NT2/D1 (cell line): ENCODE results near the gene PTPRG.

Experiments
- DNase-seq: peaks from one replicate; pipeline ENCODE4 v3.0.0-alpha.2; 2011; ENCODE audit warnings: low read depth, low spot score
- H3K27me3 ChIP-seq: 2 replicates; pipeline ENCODE4 v1.6.0; 2011; ENCODE audit warnings: mild to moderate bottlenecking; ENCODE audit not compliant: insufficient read length, insufficient read depth
- H3K36me3 ChIP-seq: 2 replicates; pipeline ENCODE4 v1.6.1; 2011; ENCODE audit warnings: mild to moderate bottlenecking, low read length, mixed read lengths; ENCODE audit not compliant: insufficient read depth, insufficient read length
- H3K4me1 ChIP-seq: 2 replicates; pipeline ENCODE4 v1.5.1; 2011; ENCODE audit not compliant: insufficient read depth, insufficient read length
- H3K4me3 ChIP-seq: 2 replicates; pipeline ENCODE4 v1.5.1; 2011; ENCODE audit warnings: low read depth; ENCODE audit not compliant: insufficient read length
- H3K9ac ChIP-seq: 2 replicates; pipeline ENCODE4 v1.6.0; 2011; ENCODE audit warnings: low read depth; ENCODE audit not compliant: insufficient read length
- H3K9me3 ChIP-seq: 2 replicates; pipeline ENCODE4 v1.5.1; 2011; ENCODE audit warnings: mild to moderate bottlenecking, low read length; ENCODE audit not compliant: insufficient read depth
- SUZ12 ChIP-seq: IDR thresholded peaks from 2 replicates; pipeline ENCODE4 v1.6.1; 2011; ENCODE audit not compliant: insufficient read length, insufficient read depth; ENCODE audit errors: extremely low read depth
- YY1 ChIP-seq: IDR thresholded peaks from 2 replicates; pipeline ENCODE4 v1.6.1; 2011; ENCODE audit not compliant: insufficient read length, insufficient read depth
- ZNF274 ChIP-seq: IDR thresholded peaks from 2 replicates; pipeline ENCODE4 v1.6.1; 2011; ENCODE audit warnings: mild to moderate bottlenecking, low read depth, low read length

Gene PTPRG

DNA sequence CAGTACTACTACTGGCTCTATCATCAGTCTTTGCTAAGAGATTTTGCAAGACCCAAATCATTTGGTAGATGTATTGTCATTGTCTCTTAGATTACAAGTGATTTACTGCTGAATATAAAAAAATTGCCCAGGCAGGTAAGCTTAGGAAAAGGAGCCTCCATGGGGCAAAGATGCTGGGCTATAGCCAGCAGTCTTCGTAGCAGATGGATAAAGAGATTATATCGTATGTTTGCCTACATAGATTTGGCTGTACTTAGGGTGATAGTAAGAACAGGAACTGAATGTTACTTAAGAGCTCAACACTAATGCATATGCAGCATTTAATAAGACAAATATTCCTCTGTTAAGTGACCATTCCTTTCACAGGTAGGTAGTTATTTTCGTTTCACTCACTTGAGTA is 48.9 kb downstream of the PTPRG start:
- H3K4me3 ChIP-seq = no peak overlapping the region
- H3K36me3 ChIP-seq = peaks cover 17% of the 10 kb centered on the region
- H3K9ac ChIP-seq = no peak overlapping the region
- TF ChIP-seq YY1 = no peak
- TF ChIP-seq ZNF274 = no peak
- TF ChIP-seq SUZ12 = no peak
- no peaks in the 10 kb centered on the region for H3K9me3 ChIP-seq
- no peak for DNase-seq
- no peaks in the 10 kb centered on the region for H3K27me3 ChIP-seq
- H3K4me1 ChIP-seq = no peaks in the 10 kb centered on the region

DNA sequence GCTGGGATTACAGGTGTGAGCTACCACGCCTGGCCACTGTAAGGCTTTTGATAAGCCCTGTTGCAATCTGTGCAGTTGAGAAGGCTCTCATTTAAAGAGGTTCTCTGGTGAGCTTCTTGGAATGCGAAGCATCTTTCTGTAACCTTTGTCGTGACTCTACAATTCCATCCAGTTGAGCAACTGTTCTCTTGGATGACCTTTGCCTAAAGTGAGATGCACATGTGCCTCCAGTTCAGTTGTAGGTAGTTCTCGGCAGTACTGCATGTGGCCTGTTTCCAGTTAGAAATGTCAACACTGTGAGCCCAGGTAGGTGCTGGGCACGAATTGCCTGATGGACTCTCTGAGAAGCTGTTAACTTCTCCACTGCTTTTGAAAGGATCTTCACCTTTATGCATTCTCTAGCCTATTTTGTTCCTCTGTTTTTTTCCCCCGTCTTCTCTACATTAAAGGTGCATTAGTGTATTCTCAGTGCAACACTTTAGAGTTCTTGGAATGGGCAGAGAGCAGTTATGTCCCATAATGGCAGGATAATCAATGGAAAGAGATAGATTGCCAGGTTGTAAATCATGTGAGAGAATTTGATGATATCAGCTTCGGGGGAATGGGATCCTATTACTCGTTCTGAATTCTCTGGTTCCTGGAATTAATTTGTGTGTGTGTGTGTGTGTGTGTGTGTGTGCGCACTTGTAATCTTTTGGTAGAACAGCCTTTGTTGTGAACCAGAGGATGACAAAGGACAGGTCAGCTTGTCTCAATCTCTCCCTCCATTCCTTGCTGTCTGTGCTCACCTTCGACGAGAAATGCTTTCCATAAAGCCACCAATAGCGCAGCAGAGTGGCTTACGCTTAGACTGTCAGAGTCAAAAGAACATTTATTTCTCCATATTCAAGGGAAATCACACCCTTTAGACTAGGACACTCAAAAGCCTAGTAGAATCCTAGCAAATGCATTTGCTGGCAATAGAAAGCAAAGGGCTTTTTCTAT is 51.1 kb downstream of the PTPRG start:
- DNase-seq = no peak
- H3K4me3 ChIP-seq = no peak overlapping the region
- no peak for TF ChIP-seq YY1
- TF ChIP-seq SUZ12 = no peak
- TF ChIP-seq ZNF274 = no peak
- no peak overlapping the region for H3K9ac ChIP-seq
- no peaks in the 10 kb centered on the region for H3K27me3 ChIP-seq
- H3K36me3 ChIP-seq = peaks cover 16% of the 10 kb centered on the region
- no peaks in the 10 kb centered on the region for H3K9me3 ChIP-seq
- no peaks in the 10 kb centered on the region for H3K4me1 ChIP-seq

- Histone ChIP-seq H3K36me3 (peaks cover 16% of the 10 kb centered on the region), H3K9me3 (no peaks in the 10 kb centered on the region), H3K4me3 (no peak overlapping the region), H3K4me1 (no peaks in the 10 kb centered on the region), H3K9ac (no peak overlapping the region), H3K27me3 (no peaks in the 10 kb centered on the region)
- no peak for DNase-seq
- no peak for TF ChIP-seq YY1
- TF ChIP-seq ZNF274 = no peak
- TF ChIP-seq SUZ12 = no peak
These were observed 52.3 kb downstream of the PTPRG start for GRCh38 chr3:61613666-61614065.

GRCh38 chr3:61615643-61616042 is 54.3 kb downstream of the PTPRG start:
- Histone ChIP-seq H3K4me3 (no peak overlapping the region), H3K27me3 (no peaks in the 10 kb centered on the region), H3K9ac (no peak overlapping the region), H3K4me1 (no peaks in the 10 kb centered on the region), H3K9me3 (no peaks in the 10 kb centered on the region), H3K36me3 (peaks cover 16% of the 10 kb centered on the region)
- no peak for DNase-seq
- no peak for TF ChIP-seq ZNF274
- no peak for TF ChIP-seq YY1
- no peak for TF ChIP-seq SUZ12

DNA sequence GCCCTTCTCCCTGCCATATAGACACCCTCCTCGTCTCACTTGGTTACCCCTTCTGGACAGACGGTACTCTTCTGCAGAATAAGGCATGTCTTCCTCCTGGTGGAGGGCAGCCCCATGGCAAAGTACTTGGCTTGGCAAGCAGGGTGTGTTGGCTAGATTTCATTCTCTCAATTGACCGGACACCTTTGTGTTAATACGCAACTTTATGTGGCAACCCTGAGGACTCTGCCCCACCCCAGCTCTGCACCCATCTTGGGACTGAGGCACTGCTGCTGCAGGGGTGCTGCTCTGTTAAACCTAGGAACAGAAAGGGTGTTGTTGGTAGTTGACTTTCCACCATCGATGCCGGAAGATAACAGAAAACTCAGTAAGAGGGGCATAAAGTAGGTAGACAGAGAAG is 55.2 kb downstream of the PTPRG start:
- H3K9ac ChIP-seq = no peak overlapping the region
- H3K27me3 ChIP-seq = no peaks in the 10 kb centered on the region
- no peak overlapping the region for H3K4me3 ChIP-seq
- no peaks in the 10 kb centered on the region for H3K4me1 ChIP-seq
- no peak for DNase-seq
- TF ChIP-seq YY1 (no peak), SUZ12 (no peak), ZNF274 (no peak)
- no peaks in the 10 kb centered on the region for H3K9me3 ChIP-seq
- H3K36me3 ChIP-seq = peaks cover 14% of the 10 kb centered on the region

- Histone ChIP-seq H3K36me3 (peaks cover 14% of the 10 kb centered on the region), H3K4me3 (no peak overlapping the region), H3K9me3 (no peaks in the 10 kb centered on the region), H3K9ac (no peak overlapping the region), H3K27me3 (no peaks in the 10 kb centered on the region), H3K4me1 (no peaks in the 10 kb centered on the region)
- no peak for DNase-seq
- TF ChIP-seq SUZ12 = no peak
- no peak for TF ChIP-seq YY1
- TF ChIP-seq ZNF274 = no peak
These were observed 55.7 kb downstream of the PTPRG start for GRCh38 chr3:61617041-61617440.

DNA sequence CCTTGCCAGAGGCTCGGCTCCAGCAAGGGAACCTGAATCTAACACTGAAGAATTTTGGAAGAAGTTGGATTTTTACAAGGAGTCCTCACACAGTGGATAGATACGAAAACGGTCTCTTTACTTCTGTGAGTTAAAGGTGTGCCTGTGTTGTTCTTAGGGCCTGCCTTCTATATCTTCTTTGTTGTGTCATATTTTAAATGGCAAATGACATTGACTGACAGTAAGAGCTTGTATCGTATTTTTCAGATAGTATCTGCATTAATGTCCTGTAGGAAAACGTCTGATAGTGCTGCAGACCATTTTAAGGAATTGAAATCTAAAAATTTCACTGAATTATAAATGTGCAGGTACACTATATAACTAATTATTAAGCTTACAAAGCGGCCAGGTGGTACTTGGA is 56.3 kb downstream of the PTPRG start:
- TF ChIP-seq YY1 (no peak), SUZ12 (no peak), ZNF274 (no peak)
- H3K4me1 ChIP-seq = no peaks in the 10 kb centered on the region
- H3K27me3 ChIP-seq = no peaks in the 10 kb centered on the region
- H3K4me3 ChIP-seq = no peak overlapping the region
- no peak overlapping the region for H3K9ac ChIP-seq
- no peak for DNase-seq
- peaks cover 14% of the 10 kb centered on the region for H3K36me3 ChIP-seq
- no peaks in the 10 kb centered on the region for H3K9me3 ChIP-seq
